Measurements from ENCODE around the gene TMEM253.

Gene TMEM253

GRCh38 chr14:21112255-21112654 lies 11.4 kb downstream of the TMEM253 start:
- no peaks in the 10 kb centered on the region for H3K9me3 Mint-ChIP-seq
- no peaks in the 10 kb centered on the region for H3K27me3 Mint-ChIP-seq (ENCODE audit: low read depth)
- TF ChIP-seq CTCF (IDR thresholded peaks at IDR 0.05; ENCODE audit: unreplicated experiment in 3 of 3) = no peak
- no peak overlapping the region for H3K4me3 Mint-ChIP-seq
- no peaks in the 10 kb centered on the region for H3K36me3 Mint-ChIP-seq (ENCODE audit: low read depth)
- H3K4me1 Mint-ChIP-seq = peaks cover 21% of the 10 kb centered on the region
- no peak overlapping the region for H3K27ac Mint-ChIP-seq

- Mint-ChIP-seq H3K27ac (no peak overlapping the region), H3K9me3 (no peaks in the 10 kb centered on the region), H3K4me1 (peaks cover 12% of the 10 kb centered on the region), H3K27me3 (ENCODE audit: low read depth) (no peaks in the 10 kb centered on the region), H3K36me3 (ENCODE audit: low read depth) (no peaks in the 10 kb centered on the region), H3K4me3 (no peak overlapping the region)
- TF ChIP-seq CTCF (IDR thresholded peaks at IDR 0.05; ENCODE audit: unreplicated experiment in 3 of 3) = no peak
Observed at GRCh38 chr14:21113369-21113768, 12.5 kb downstream of the TMEM253 start.

GRCh38 chr14:21118933-21119332 lies 18.1 kb downstream of the TMEM253 start:
- no peaks in the 10 kb centered on the region for H3K36me3 Mint-ChIP-seq (ENCODE audit: low read depth)
- no peaks in the 10 kb centered on the region for H3K4me1 Mint-ChIP-seq
- H3K27ac Mint-ChIP-seq = no peak overlapping the region
- no peak overlapping the region for H3K4me3 Mint-ChIP-seq
- H3K27me3 Mint-ChIP-seq (ENCODE audit: low read depth) = no peaks in the 10 kb centered on the region
- no peaks in the 10 kb centered on the region for H3K9me3 Mint-ChIP-seq
- no peak for TF ChIP-seq CTCF (IDR thresholded peaks at IDR 0.05; ENCODE audit: unreplicated experiment in 3 of 3)

- Mint-ChIP-seq H3K27ac (no peak overlapping the region), H3K4me3 (no peak overlapping the region), H3K27me3 (ENCODE audit: low read depth) (no peaks in the 10 kb centered on the region), H3K36me3 (ENCODE audit: low read depth) (no peaks in the 10 kb centered on the region), H3K4me1 (no peaks in the 10 kb centered on the region), H3K9me3 (no peaks in the 10 kb centered on the region)
- no peak for TF ChIP-seq CTCF (IDR thresholded peaks at IDR 0.05; ENCODE audit: unreplicated experiment in 3 of 3)
Observed at GRCh38 chr14:21120686-21121085, 19.8 kb downstream of the TMEM253 start.

- peaks cover 2% of the 10 kb centered on the region for H3K9me3 Mint-ChIP-seq
- no peaks in the 10 kb centered on the region for H3K36me3 Mint-ChIP-seq (ENCODE audit: low read depth)
- no peak overlapping the region for H3K4me3 Mint-ChIP-seq
- no peak overlapping the region for H3K27ac Mint-ChIP-seq
- TF ChIP-seq CTCF (IDR thresholded peaks at IDR 0.05; ENCODE audit: unreplicated experiment in 3 of 3) = no peak
- H3K4me1 Mint-ChIP-seq = no peaks in the 10 kb centered on the region
- no peaks in the 10 kb centered on the region for H3K27me3 Mint-ChIP-seq (ENCODE audit: low read depth)
Observed at GRCh38 chr14:21121122-21121521, 20.3 kb downstream of the TMEM253 start.

- Mint-ChIP-seq H3K27me3 (ENCODE audit: low read depth) (no peaks in the 10 kb centered on the region), H3K9me3 (peaks cover 3% of the 10 kb centered on the region), H3K27ac (no peak overlapping the region), H3K36me3 (ENCODE audit: low read depth) (no peaks in the 10 kb centered on the region), H3K4me1 (no peaks in the 10 kb centered on the region), H3K4me3 (no peak overlapping the region)
- no peak for TF ChIP-seq CTCF (IDR thresholded peaks at IDR 0.05; ENCODE audit: unreplicated experiment in 3 of 3)
Observed at GRCh38 chr14:21123429-21123828, 22.6 kb downstream of the TMEM253 start.

All from nephron (organoid).